HEK293T (cell line): ENCODE results near the gene S100A9.
"Not testable (repeated sequence)": the region's sequence is repeated elsewhere in the genome, so short reads cannot be mapped to it uniquely, and the experiment has no call there.

Experiments used
- ARNT ChIP-seq: fragments of 450-650 bp; IDR thresholded peaks from 2 replicates; pipeline ENCODE4 v1.6.1; 2017; ENCODE audit warnings: mild to moderate bottlenecking
- BHLHE40 ChIP-seq: fragments of 450-650 bp; IDR thresholded peaks from 2 replicates; pipeline ENCODE4 v1.6.1; 2016; ENCODE audit warnings: mild to moderate bottlenecking, moderate library complexity, borderline replicate concordance
- CTBP1 ChIP-seq: fragments of 450-650 bp; IDR thresholded peaks from 2 replicates; pipeline ENCODE4 v1.6.1; 2016; ENCODE audit warnings: borderline replicate concordance
- ELF4 ChIP-seq: fragments of 450-650 bp; IDR thresholded peaks from 2 replicates; pipeline ENCODE4 v1.6.1; 2017; ENCODE audit warnings: antibody characterized with exemption
- FOXA1 ChIP-seq: fragments of 450-650 bp; IDR thresholded peaks from 2 replicates; pipeline ENCODE4 v1.6.1; 2016; ENCODE audit warnings: mild to moderate bottlenecking
- FOXK2 ChIP-seq: fragments of 450-650 bp; IDR thresholded peaks from 2 replicates; pipeline ENCODE4 v1.6.1; 2016; ENCODE audit warnings: mild to moderate bottlenecking
- FOXM1 ChIP-seq: fragments of 450-650 bp; IDR thresholded peaks from 2 replicates; pipeline ENCODE4 v1.6.1; 2017; ENCODE audit warnings: mild to moderate bottlenecking, borderline replicate concordance
- HDGF ChIP-seq: fragments of 450-650 bp; IDR thresholded peaks from 2 replicates; pipeline ENCODE4 v1.6.1; 2017; ENCODE audit warnings: antibody characterized with exemption, borderline replicate concordance
- LEF1 ChIP-seq: fragments of 450-650 bp; IDR thresholded peaks from 2 replicates; pipeline ENCODE4 v1.6.1; 2017; ENCODE audit warnings: mild to moderate bottlenecking, borderline replicate concordance
- SP1 ChIP-seq: fragments of 450-650 bp; IDR thresholded peaks from 2 replicates; pipeline ENCODE4 v1.6.1; 2017
- SUZ12 ChIP-seq: fragments of 450-650 bp; IDR thresholded peaks from 2 replicates; pipeline ENCODE4 v1.6.1; 2016; ENCODE audit warnings: mild to moderate bottlenecking
- TARDBP ChIP-seq: fragments of 450-650 bp; IDR thresholded peaks from 2 replicates; pipeline ENCODE4 v1.6.1; 2016
- ZNF384 ChIP-seq: fragments of 450-650 bp; IDR thresholded peaks from 2 replicates; pipeline ENCODE4 v1.6.1; 2016

GRCh38 chr1:153405825-153406599, 48.4 kb downstream of the S100A9 start:
- not testable (repeated sequence) for TF ChIP-seq FOXA1, SUZ12, FOXM1, LEF1, TARDBP, FOXK2, ELF4, ARNT, HDGF, BHLHE40, SP1, CTBP1, ZNF384
